GM23338 (cell line): ENCODE results near the gene NEK6. TPM values are rescaled to one million over a fixed set of nuclear protein-coding genes. Genes with fewer than 3 reads are reported as not detected.

Experiments
- ATAC-seq: fragments of 200-7000 bp; cut with Tn5 transposase; 3 replicates; pipeline ENCODE4 v1.9.1; 2020
- DNase-seq: peaks from one replicate; pipeline ENCODE4 v3.0.0-alpha.2; 2015; ENCODE audit warnings: low spot score
- H2AFZ ChIP-seq: fragments of 200-600 bp; sonication (generic); 2 replicates; pipeline ENCODE4 v1.8.0; 2016; ENCODE audit warnings: antibody characterized with exemption, mild to moderate bottlenecking, moderate library complexity
- H3F3A ChIP-seq: fragments of 200-600 bp; sonication (generic); replicated peaks from 2 replicates; pipeline ENCODE4 v1.8.0; 2017; ENCODE audit warnings: antibody characterized with exemption, mixed run types, low read depth
- H3K27ac ChIP-seq: fragments of 200-600 bp; sonication (generic); 2 replicates; pipeline ENCODE4 v1.6.1; 2016; ENCODE audit warnings: low read depth
- H3K27me3 ChIP-seq: fragments of 200-600 bp; sonication (generic); 2 replicates; pipeline ENCODE4 v1.8.0; 2016; ENCODE audit warnings: mild to moderate bottlenecking, mixed run types, moderate library complexity; ENCODE audit not compliant: insufficient read depth
- H3K36me3 ChIP-seq: fragments of 200-600 bp; sonication (generic); 2 replicates; pipeline ENCODE4 v1.8.0; 2016; ENCODE audit warnings: mild to moderate bottlenecking; ENCODE audit not compliant: insufficient read depth
- H3K4me1 ChIP-seq: fragments of 200-600 bp; sonication (generic); 2 replicates; pipeline ENCODE4 v1.8.0; 2016; ENCODE audit warnings: mild to moderate bottlenecking, moderate library complexity; ENCODE audit not compliant: insufficient read depth
- H3K4me2 ChIP-seq: fragments of 200-600 bp; sonication (generic); 2 replicates; pipeline ENCODE4 v1.7.1; 2017; ENCODE audit warnings: mixed run types
- H3K4me3 ChIP-seq: fragments of 200-600 bp; sonication (generic); 2 replicates; pipeline ENCODE4 v1.6.1; 2016; ENCODE audit warnings: mixed run types
- H3K79me2 ChIP-seq: fragments of 200-600 bp; sonication (generic); replicated peaks from 2 replicates; pipeline ENCODE4 v1.8.0; 2017; ENCODE audit warnings: mild to moderate bottlenecking; ENCODE audit not compliant: insufficient read depth
- H3K9me2 ChIP-seq: fragments of 200-600 bp; sonication (generic); 2 replicates; pipeline ENCODE4 v1.8.0; 2017; ENCODE audit not compliant: insufficient read depth
- H4K20me1 ChIP-seq: fragments of 200-600 bp; sonication (generic); replicated peaks from 2 replicates; pipeline ENCODE4 v1.8.0; 2017; ENCODE audit warnings: mild to moderate bottlenecking; ENCODE audit not compliant: insufficient read depth
- H3K27ac Mint-ChIP-seq: 2 replicates; pipeline ENCODE4 v1.8.0; 2020; ENCODE audit warnings: inconsistent platforms, mild to moderate bottlenecking, moderate library complexity, mixed read lengths
- H3K27me3 Mint-ChIP-seq: 3 replicates; pipeline ENCODE4 v1.8.0; 2022; ENCODE audit warnings: low read depth, mild to moderate bottlenecking, moderate library complexity, mixed read lengths, inconsistent platforms; ENCODE audit not compliant: insufficient read depth, poor library complexity
- H3K36me3 Mint-ChIP-seq: 3 replicates; pipeline ENCODE4 v1.8.0; 2021; ENCODE audit warnings: low read depth, mild to moderate bottlenecking, inconsistent platforms, moderate library complexity, mixed read lengths
- H3K4me1 Mint-ChIP-seq: 3 replicates; pipeline ENCODE4 v1.8.0; 2020; ENCODE audit warnings: mild to moderate bottlenecking, inconsistent platforms, mixed read lengths
- H3K4me3 Mint-ChIP-seq: 3 replicates; pipeline ENCODE4 v1.8.0; 2021; ENCODE audit warnings: moderate library complexity, mild to moderate bottlenecking, inconsistent platforms, mixed read lengths
- H3K9me3 Mint-ChIP-seq: 3 replicates; pipeline ENCODE4 v1.8.0; 2020; ENCODE audit warnings: moderate library complexity, mild to moderate bottlenecking, inconsistent platforms, mixed read lengths
- CREB1 ChIP-seq: fragments of 250-450 bp; sonication (Bioruptor Pico); IDR thresholded peaks from 2 replicates; pipeline ENCODE4 v1.5.0; 2020; ENCODE audit warnings: low read depth, mild to moderate bottlenecking, moderate library complexity
- EZH2 ChIP-seq: fragments of 200-600 bp; sonication (generic); IDR thresholded peaks from one replicate; pipeline ENCODE4 v1.8.0; 2017; ENCODE audit warnings: antibody characterized with exemption, mild to moderate bottlenecking, low read depth; ENCODE audit not compliant: unreplicated experiment
- EZH2phosphoT487 ChIP-seq: fragments of 200-600 bp; sonication (generic); IDR thresholded peaks from one replicate; pipeline ENCODE4 v1.8.1; 2018; ENCODE audit warnings: antibody characterized with exemption; ENCODE audit not compliant: unreplicated experiment
- JUNB ChIP-seq: IDR thresholded peaks from one replicate; pipeline ENCODE4 v1.6.1; 2016; ENCODE audit warnings: antibody characterized with exemption; ENCODE audit not compliant: unreplicated experiment
- NANOG ChIP-seq: IDR thresholded peaks from 2 replicates; pipeline ENCODE4 v1.6.1; 2016; ENCODE audit warnings: antibody characterized with exemption, borderline replicate concordance
- POLR2AphosphoS5 ChIP-seq: IDR thresholded peaks from 2 replicates; pipeline ENCODE4 v1.6.1; 2016; ENCODE audit warnings: antibody characterized with exemption, low read depth
- STAT1 ChIP-seq: IDR thresholded peaks from one replicate; pipeline ENCODE4 v1.6.1; 2016; ENCODE audit warnings: antibody characterized with exemption; ENCODE audit not compliant: unreplicated experiment
- ZNF114 ChIP-seq: fragments of 250-450 bp; sonication (Bioruptor Pico); IDR thresholded peaks from 2 replicates; pipeline ENCODE4 v1.5.0; 2020; ENCODE audit warnings: mild to moderate bottlenecking, moderate library complexity
- ZNF331 ChIP-seq: fragments of 250-450 bp; sonication (Bioruptor Pico); IDR thresholded peaks from 2 replicates; pipeline ENCODE4 v1.5.0; 2020; ENCODE audit warnings: low read depth, mild to moderate bottlenecking, moderate library complexity
- polyA plus RNA-seq: library from polyadenylated mRNA; unstranded; fragments of >200 nt; fragmentation: Nextera tagmentation; extraction: Ambion mirVana; gene quantifications from 2 replicates; pipeline ENCODE4 v1.2.1, GENCODE V29; 2016
- total RNA-seq: library from RNA; depleted of rRNA; stranded (reverse); fragments of >200 nt; shearing (Covaris generic); gene quantifications from 2 replicates; pipeline ENCODE4 v1.2.3, GENCODE V29; 2014
- TF ChIP-seq, protein P1 (sequence below): IDR thresholded peaks from 2 replicates; pipeline ENCODE4 v1.6.1; 2016; ENCODE audit warnings: antibody characterized with exemption
- TF ChIP-seq, protein P2 (sequence below): IDR thresholded peaks from one replicate; pipeline ENCODE4 v1.6.1; 2018; ENCODE audit warnings: antibody characterized with exemption; ENCODE audit not compliant: unreplicated experiment
- TF ChIP-seq, protein P3 (sequence below), 2 experiments: fragments of 200-600 bp in 1 of 2; sonication (generic) in 1 of 2; conservative IDR thresholded peaks; 2 replicates each; pipeline versions ENCODE4 v1.5.1 to v1.6.1; 2016 to 2017; ENCODE audit warnings: antibody characterized with exemption in 2 of 2, low read depth in 2 of 2, mild to moderate bottlenecking in 2 of 2, moderate library complexity in 1 of 2
- TF ChIP-seq, protein P4 (sequence below): fragments of 250-450 bp; sonication (Bioruptor Pico); IDR thresholded peaks from 2 replicates; pipeline ENCODE4 v1.5.0; 2020; ENCODE audit warnings: mild to moderate bottlenecking, moderate library complexity

NEK6 gene
- total and polyA plus RNA-seq, 2 experiments from 2014 or later = 8.1 to 11.2 TPM

DNA sequence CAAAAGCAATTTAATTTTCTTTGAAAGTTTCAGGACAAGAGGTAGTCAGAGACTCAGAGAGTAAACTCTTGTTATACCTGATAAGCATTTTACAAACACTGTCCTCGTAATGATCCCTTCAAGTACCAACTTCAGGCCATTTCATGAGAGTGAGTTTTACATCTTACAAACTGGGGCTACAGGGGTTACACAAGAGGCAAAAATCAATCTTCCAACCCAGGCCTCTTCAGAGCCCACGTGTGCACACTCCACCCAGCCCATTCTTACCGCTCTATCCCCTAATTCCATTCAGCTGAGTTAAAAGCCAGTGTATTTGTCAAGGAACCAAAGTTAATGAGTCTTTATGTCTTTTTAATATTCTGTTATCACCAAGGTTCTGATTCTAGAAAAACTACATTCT, 110.9 kb downstream of the NEK6 start:
- Histone ChIP-seq H3K9me2 (no peaks in the 10 kb centered on the region), H3F3A (no peaks in the 10 kb centered on the region), H3K79me2 (peaks cover 97% of the 10 kb centered on the region), H3K4me3 (no peak overlapping the region), H3K27me3 (no peaks in the 10 kb centered on the region), H3K27ac (no peak overlapping the region), H3K4me1 (no peaks in the 10 kb centered on the region), H3K36me3 (no peaks in the 10 kb centered on the region), H4K20me1 (peaks cover 25% of the 10 kb centered on the region; the same call in 1 of the 2 replicates), H2AFZ (no peak overlapping the region), H3K4me2 (no peak overlapping the region)
- ATAC-seq (no peak), DNase-seq (no peak)
- H3K9me3 Mint-ChIP-seq = no peaks in the 10 kb centered on the region; the same call in 2 of the 3 replicates
- no peaks in the 10 kb centered on the region for H3K27me3 Mint-ChIP-seq
- peaks cover 7% of the 10 kb centered on the region for H3K36me3 Mint-ChIP-seq
- H3K27ac Mint-ChIP-seq = no peak overlapping the region
- H3K4me1 Mint-ChIP-seq = peaks cover 39% of the 10 kb centered on the region
- TF ChIP-seq JUNB (no peak), EZH2 (no peak), CREB1 (CRISPR knock-in tag) (no peak), POLR2AphosphoS5 (no peak), EZH2phosphoT487 (no peak), ZNF114 (CRISPR knock-in tag) (no peak), ZNF331 (CRISPR knock-in tag) (no peak), STAT1 (no peak), NANOG (no peak)
- TF ChIP-seq, protein P1, sequence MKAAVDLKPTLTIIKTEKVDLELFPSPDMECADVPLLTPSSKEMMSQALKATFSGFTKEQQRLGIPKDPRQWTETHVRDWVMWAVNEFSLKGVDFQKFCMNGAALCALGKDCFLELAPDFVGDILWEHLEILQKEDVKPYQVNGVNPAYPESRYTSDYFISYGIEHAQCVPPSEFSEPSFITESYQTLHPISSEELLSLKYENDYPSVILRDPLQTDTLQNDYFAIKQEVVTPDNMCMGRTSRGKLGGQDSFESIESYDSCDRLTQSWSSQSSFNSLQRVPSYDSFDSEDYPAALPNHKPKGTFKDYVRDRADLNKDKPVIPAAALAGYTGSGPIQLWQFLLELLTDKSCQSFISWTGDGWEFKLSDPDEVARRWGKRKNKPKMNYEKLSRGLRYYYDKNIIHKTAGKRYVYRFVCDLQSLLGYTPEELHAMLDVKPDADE = no peak
- TF ChIP-seq, protein P2, sequence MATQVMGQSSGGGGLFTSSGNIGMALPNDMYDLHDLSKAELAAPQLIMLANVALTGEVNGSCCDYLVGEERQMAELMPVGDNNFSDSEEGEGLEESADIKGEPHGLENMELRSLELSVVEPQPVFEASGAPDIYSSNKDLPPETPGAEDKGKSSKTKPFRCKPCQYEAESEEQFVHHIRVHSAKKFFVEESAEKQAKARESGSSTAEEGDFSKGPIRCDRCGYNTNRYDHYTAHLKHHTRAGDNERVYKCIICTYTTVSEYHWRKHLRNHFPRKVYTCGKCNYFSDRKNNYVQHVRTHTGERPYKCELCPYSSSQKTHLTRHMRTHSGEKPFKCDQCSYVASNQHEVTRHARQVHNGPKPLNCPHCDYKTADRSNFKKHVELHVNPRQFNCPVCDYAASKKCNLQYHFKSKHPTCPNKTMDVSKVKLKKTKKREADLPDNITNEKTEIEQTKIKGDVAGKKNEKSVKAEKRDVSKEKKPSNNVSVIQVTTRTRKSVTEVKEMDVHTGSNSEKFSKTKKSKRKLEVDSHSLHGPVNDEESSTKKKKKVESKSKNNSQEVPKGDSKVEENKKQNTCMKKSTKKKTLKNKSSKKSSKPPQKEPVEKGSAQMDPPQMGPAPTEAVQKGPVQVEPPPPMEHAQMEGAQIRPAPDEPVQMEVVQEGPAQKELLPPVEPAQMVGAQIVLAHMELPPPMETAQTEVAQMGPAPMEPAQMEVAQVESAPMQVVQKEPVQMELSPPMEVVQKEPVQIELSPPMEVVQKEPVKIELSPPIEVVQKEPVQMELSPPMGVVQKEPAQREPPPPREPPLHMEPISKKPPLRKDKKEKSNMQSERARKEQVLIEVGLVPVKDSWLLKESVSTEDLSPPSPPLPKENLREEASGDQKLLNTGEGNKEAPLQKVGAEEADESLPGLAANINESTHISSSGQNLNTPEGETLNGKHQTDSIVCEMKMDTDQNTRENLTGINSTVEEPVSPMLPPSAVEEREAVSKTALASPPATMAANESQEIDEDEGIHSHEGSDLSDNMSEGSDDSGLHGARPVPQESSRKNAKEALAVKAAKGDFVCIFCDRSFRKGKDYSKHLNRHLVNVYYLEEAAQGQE = no peak
- TF ChIP-seq, protein P3, sequence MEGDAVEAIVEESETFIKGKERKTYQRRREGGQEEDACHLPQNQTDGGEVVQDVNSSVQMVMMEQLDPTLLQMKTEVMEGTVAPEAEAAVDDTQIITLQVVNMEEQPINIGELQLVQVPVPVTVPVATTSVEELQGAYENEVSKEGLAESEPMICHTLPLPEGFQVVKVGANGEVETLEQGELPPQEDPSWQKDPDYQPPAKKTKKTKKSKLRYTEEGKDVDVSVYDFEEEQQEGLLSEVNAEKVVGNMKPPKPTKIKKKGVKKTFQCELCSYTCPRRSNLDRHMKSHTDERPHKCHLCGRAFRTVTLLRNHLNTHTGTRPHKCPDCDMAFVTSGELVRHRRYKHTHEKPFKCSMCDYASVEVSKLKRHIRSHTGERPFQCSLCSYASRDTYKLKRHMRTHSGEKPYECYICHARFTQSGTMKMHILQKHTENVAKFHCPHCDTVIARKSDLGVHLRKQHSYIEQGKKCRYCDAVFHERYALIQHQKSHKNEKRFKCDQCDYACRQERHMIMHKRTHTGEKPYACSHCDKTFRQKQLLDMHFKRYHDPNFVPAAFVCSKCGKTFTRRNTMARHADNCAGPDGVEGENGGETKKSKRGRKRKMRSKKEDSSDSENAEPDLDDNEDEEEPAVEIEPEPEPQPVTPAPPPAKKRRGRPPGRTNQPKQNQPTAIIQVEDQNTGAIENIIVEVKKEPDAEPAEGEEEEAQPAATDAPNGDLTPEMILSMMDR (conservative IDR thresholded peaks at IDR 0.05; ENCODE audit: low read depth in 2 of 2) = no peak
- TF ChIP-seq, protein P4, sequence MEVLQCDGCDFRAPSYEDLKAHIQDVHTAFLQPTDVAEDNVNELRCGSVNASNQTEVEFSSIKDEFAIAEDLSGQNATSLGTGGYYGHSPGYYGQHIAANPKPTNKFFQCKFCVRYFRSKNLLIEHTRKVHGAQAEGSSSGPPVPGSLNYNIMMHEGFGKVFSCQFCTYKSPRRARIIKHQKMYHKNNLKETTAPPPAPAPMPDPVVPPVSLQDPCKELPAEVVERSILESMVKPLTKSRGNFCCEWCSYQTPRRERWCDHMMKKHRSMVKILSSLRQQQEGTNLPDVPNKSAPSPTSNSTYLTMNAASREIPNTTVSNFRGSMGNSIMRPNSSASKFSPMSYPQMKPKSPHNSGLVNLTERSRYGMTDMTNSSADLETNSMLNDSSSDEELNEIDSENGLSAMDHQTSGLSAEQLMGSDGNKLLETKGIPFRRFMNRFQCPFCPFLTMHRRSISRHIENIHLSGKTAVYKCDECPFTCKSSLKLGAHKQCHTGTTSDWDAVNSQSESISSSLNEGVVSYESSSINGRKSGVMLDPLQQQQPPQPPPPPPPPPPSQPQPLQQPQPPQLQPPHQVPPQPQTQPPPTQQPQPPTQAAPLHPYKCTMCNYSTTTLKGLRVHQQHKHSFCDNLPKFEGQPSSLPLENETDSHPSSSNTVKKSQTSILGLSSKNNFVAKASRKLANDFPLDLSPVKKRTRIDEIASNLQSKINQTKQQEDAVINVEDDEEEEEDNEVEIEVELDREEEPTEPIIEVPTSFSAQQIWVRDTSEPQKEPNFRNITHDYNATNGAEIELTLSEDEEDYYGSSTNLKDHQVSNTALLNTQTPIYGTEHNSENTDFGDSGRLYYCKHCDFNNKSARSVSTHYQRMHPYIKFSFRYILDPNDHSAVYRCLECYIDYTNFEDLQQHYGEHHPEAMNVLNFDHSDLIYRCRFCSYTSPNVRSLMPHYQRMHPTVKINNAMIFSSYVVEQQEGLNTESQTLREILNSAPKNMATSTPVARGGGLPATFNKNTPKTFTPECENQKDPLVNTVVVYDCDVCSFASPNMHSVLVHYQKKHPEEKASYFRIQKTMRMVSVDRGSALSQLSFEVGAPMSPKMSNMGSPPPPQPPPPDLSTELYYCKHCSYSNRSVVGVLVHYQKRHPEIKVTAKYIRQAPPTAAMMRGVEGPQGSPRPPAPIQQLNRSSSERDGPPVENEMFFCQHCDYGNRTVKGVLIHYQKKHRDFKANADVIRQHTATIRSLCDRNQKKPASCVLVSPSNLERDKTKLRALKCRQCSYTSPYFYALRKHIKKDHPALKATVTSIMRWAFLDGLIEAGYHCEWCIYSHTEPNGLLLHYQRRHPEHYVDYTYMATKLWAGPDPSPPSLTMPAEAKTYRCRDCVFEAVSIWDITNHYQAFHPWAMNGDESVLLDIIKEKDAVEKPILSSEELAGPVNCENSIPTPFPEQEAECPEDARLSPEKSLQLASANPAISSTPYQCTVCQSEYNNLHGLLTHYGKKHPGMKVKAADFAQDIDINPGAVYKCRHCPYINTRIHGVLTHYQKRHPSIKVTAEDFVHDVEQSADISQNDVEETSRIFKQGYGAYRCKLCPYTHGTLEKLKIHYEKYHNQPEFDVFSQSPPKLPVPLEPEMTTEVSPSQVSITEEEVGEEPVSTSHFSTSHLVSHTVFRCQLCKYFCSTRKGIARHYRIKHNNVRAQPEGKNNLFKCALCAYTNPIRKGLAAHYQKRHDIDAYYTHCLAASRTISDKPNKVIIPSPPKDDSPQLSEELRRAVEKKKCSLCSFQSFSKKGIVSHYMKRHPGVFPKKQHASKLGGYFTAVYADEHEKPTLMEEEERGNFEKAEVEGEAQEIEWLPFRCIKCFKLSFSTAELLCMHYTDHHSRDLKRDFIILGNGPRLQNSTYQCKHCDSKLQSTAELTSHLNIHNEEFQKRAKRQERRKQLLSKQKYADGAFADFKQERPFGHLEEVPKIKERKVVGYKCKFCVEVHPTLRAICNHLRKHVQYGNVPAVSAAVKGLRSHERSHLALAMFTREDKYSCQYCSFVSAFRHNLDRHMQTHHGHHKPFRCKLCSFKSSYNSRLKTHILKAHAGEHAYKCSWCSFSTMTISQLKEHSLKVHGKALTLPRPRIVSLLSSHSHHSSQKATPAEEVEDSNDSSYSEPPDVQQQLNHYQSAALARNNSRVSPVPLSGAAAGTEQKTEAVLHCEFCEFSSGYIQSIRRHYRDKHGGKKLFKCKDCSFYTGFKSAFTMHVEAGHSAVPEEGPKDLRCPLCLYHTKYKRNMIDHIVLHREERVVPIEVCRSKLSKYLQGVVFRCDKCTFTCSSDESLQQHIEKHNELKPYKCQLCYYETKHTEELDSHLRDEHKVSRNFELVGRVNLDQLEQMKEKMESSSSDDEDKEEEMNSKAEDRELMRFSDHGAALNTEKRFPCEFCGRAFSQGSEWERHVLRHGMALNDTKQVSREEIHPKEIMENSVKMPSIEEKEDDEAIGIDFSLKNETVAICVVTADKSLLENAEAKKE = no peak
- no peak overlapping the region for H3K4me3 Mint-ChIP-seq
